ENCODE measurements around the gene GSTT2B. TPM values are rescaled to one million over a fixed set of nuclear protein-coding genes. Genes with fewer than 3 reads are reported as not detected.
"Not testable (repeated sequence)": the region's sequence is repeated elsewhere in the genome, so short reads cannot be mapped to it uniquely, and the experiment has no call there.

GSTT2B gene
- total RNA-seq, 1 experiment from 2014 or later, result 1.2 TPM

DNA sequence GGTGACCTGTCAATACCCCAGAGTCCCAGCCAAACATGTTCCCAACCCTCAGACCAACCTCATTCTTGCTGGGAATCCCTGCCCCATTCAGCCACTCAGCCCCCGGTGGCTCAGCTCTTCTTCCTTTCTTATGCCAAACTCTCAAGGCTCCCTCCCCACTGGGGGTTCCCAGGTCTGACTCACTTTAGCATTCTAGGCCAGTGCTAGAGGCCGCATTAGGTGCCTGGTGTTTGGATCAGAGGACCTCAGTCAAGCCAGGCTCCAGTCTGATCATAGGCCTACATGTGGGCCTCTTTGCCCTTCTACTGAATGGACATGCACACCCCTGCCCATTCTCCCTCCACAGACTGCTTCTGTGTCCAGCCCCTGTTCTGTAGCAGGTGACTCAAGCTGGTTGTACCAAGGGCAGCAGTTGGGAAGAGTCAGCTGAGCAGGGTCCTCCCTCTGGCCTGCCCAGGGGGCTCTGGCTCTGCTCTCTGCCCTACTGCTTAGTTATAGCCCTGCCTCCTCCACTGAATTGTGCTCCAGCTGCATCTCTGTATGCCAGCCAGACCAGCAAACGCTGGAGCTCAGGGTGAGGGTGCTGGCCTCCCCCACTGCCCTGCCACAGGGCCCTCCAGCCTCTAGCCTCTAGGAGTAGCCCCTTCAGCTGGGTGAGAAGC is 28.7 kb upstream of the GSTT2B start:
- DNase-seq (ENCODE audit: low read depth, low spot score); in situ Hi-C loops (cut with HindIII; ENCODE audit: low pct_unique_long_range_greater_than_20kb, low sequenced_read_pairs): not testable (repeated sequence)

DNA sequence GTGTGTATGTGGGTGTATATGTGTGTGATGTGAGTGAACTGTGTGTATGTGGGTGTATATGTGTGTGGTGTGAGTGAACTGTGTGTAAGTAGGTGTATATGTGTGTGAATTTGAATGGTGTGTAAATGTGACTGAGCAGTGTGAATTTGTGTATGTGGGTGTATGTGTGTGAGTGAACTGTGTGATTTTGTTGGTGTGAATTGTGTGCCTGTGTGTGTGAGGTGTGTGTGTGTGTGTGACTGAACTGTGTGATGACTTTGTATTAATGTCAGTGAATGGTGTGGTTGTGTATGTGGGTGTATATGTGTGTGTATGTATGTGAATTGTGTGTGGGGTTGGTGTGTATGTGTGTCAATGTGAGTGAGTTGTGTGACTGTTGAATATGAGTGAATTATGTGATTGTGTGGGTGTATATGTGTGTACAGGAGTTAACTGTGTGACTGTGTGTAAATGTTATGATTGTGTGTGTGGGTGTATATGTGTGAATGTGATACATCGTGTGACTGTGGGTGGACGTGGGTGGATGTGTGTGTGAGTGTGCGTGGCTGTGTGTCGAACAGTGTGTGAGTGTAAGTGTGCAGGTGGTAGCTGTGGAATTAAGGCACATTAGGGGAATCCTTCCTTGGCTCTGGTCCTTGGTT is 25.7 kb upstream of the GSTT2B start:
- in situ Hi-C loops (cut with HindIII; ENCODE audit: low pct_unique_long_range_greater_than_20kb, low sequenced_read_pairs); DNase-seq (ENCODE audit: low read depth, low spot score): not testable (repeated sequence)

DNA sequence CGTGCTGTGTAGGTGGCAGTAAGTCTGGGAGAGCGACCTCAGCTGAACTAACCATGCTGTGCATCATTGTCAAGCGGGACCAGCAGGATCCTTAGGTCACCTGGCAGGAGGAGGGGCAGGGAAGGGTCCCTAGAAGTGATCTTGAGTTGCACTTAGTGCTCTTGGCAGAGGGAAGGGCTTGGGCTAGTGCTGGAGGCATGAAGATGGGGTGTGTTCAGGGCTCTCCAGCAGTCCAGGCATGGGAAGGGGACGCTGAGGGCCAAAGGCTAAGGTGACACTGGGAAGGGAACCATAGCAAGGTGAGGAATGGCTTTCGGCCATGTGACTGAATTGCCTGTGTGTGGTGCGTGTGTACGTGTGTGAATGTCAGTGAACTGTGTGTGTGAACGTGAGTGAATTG is 25.1 kb upstream of the GSTT2B start:
- in situ Hi-C loops (cut with HindIII; ENCODE audit: low pct_unique_long_range_greater_than_20kb, low sequenced_read_pairs); DNase-seq (ENCODE audit: low read depth, low spot score): not testable (repeated sequence)

DNA sequence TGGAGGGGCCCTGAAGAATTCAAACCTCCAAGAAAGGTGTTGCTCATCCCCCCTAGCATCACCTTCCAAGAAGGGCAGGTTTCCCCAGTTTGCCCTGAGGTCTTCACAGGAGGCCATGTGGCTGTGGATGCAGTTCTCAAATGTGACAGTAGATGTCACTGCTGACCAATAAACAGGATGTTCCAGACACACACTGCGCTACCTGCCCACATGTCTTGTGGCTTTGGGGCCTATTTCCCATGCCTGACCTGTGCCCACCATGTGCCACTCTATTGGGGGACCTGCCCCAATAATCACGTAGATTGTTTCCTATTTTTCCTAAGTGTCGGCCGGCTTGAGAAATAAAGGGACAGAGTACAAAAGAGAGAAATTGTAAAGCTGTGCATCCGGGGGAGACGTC is 23.4 kb upstream of the GSTT2B start:
- in situ Hi-C loops (cut with HindIII; ENCODE audit: low pct_unique_long_range_greater_than_20kb, low sequenced_read_pairs), result no loop called here
- peak; percentile 35 for DNase-seq (ENCODE audit: low read depth, low spot score)

DNA sequence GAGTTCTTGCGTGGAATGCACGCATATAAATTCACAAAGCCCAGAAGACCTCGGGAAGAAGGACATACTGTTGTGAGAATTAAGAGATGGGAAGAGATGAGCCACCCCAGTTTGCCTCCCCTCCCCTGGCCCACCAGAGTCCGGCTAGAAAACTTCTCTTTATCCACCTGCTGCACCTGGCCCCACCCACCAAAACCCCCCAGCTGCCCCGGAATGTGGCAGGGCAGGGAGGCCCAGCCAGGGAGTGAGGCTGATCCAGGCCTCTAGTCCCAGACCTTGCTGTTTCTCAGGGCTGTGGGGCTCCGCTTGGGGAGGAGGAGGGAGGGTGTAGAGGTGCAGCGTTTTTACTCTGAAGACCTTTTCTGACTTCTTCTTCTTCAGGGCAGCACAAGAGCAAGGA is 19.6 kb upstream of the GSTT2B start:
- DNase-seq (ENCODE audit: low read depth, low spot score); in situ Hi-C loops (cut with HindIII; ENCODE audit: low pct_unique_long_range_greater_than_20kb, low sequenced_read_pairs): not testable (repeated sequence)

DNA sequence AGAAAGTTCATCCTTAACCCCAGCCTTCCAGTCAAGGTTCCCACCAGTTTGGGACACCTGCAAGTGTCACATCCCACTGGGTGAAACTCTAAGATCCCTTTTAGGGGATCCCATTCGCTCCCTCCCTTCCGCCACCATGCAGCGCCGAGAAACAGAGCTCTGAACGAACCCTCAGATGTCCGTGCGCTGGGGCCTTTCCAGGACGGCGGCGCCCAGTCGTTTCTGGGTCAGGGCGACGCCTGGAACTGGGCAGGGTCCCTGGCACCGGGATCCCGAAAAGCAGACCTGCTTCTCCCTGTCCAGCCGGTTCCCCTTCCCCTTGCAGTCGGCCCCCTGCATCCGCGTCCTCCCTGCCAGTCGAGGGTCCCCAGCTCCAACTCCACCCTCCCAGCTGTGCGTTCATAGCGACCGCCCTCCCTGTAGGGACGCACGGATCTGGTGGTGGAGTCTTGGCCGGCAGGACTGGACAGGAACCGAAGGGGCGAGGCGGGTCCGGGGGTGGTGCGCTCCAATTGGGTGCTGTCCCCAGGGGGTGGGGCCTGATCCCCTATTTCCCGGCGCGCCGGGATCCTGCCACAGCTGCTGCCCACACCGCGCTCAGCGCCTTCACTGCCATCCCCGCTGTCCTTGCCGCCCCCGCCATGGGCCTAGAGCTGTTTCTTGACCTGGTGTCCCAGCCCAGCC is 18.7 kb upstream of the GSTT2B start, which contains the start of gene GSTT2:
GSTT2 (plus strand) TSS at position 578 of the 684 bp plus-strand sequence.
- DNase-seq (ENCODE audit: low read depth, low spot score); in situ Hi-C loops (cut with HindIII; ENCODE audit: low pct_unique_long_range_greater_than_20kb, low sequenced_read_pairs): not testable (repeated sequence)

DNA sequence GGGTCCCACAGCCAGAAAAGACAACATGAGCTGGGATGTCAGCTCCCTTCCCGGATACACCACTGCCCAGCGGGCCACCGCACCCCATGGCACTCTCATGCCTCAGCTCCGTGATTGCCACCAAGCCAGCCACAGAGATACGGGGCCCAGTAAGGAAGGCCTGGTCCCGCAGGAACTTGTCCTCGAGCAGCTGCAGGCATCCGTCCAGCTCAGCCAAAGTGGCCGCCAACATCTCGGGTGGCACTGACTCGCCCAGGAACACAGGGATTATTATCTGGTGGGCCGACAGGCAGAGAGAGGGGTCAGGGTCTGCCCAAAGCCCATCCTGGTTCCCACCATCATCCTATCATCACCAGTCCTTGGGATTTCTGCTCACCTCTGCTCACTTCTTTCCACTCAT is 16.3 kb upstream of the GSTT2B start:
- DNase-seq (ENCODE audit: low read depth, low spot score); in situ Hi-C loops (cut with HindIII; ENCODE audit: low pct_unique_long_range_greater_than_20kb, low sequenced_read_pairs): not testable (repeated sequence)

DNA sequence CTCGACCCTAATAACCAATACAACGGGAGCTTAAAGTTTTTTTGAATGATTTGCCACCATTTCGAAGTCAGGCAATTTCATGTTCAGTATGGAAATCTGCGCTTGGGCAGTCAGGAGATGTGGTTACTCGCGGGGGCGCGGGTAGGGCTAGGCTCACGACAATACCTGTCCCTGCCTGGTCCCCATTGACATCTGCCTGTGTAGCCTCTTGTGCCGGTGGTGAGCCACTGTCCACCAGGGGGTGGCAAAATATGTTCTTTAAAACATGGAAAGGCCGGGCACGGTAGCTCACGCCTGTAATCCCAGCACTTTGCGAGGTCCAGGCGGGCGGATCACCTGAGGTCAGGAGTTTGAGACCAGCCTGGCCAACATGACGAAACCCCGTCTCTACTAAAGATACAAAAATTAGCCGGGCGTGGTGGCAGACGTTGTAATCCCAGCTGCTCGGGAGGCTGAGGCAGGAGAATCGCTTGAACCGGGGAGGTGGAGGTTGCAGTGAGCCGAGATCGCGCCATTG is 13.9 kb upstream of the GSTT2B start:
- DNase-seq (ENCODE audit: low read depth, low spot score); in situ Hi-C loops (cut with HindIII; ENCODE audit: low pct_unique_long_range_greater_than_20kb, low sequenced_read_pairs): not testable (repeated sequence)

DNA sequence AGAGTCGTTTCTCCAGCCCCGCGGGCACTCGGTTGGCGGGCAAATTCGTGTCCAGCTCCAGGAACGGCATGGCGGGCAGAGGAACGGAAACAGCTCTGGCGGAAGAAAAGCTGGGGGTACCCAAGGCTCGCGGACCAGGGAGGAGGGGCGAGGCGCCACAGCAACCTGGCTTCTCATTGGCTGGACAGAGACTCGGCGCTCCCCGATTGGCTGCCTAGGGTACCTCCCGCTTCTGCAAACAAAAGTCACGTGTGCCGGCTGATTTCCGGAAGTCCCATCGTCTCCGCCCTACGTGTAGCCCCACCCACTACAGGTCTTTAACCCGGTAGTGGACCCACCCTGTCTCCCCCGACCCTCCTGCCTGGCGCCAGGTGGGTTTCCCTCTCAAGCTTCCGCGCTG is 13.3 kb upstream of the GSTT2B start, which contains the start of gene DDT:
DDT (minus strand) TSS at position 97 of the 400 bp plus-strand sequence; CDS start at position 70, 27 bp downstream.
- in situ Hi-C loops (cut with HindIII; ENCODE audit: low pct_unique_long_range_greater_than_20kb, low sequenced_read_pairs); DNase-seq (ENCODE audit: low read depth, low spot score): not testable (repeated sequence)

DNA sequence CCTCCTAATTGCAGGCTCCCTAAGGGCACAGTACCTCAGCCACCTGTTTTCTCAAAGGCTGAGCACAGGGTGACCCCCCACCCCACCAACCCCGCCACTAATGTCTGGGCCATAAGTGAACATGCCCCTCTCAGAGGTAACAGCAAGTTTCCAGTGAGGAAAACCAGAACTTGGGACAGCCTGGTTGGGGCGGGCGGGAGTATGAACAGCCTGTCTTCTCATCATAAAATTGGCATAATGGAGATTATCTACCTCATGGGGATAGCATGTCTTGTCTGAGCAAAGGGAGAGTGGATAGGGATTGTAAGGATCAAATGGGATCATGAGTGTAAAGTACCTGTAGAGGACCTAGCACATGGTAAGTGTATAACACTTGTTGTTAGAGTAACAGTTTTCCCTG is 10.9 kb upstream of the GSTT2B start:
- DNase-seq (ENCODE audit: low read depth, low spot score); in situ Hi-C loops (cut with HindIII; ENCODE audit: low pct_unique_long_range_greater_than_20kb, low sequenced_read_pairs): not testable (repeated sequence)

DNA sequence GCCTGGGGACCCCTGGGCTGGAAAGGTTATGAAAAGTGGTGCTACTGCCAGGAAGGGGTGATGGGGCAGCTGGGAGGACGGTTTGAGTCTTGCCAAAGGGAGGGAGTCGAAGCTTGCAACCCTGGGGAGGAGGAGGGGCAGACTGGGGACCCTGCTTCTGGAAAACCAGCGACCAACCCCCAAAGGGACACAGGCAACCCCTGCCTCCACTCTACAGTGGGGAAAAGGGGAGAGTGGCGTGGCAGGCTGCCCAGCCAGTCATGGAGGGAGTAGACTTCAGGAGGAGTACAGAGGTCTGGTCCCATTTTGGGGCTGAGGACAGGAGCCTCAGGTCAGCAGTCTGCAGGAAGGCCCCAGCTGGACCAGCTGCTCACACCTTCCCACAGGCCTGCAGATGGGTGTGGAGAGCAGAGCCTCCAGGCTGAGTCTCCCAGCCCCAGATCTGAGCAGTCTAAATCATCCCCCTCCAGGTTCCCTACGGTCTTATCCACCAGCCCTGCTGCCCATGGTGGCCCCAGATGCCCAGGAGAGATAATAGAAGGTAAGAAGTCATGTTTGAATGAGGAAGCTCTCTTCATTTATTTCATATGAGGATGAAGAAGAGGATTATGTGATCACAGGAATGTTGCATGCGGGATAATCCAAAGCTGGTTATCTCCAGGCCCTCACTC is 10.0 kb upstream of the GSTT2B start:
- no peak for DNase-seq (ENCODE audit: low read depth, low spot score)
- in situ Hi-C loops (cut with HindIII; ENCODE audit: low pct_unique_long_range_greater_than_20kb, low sequenced_read_pairs), result no loop called here

DNA sequence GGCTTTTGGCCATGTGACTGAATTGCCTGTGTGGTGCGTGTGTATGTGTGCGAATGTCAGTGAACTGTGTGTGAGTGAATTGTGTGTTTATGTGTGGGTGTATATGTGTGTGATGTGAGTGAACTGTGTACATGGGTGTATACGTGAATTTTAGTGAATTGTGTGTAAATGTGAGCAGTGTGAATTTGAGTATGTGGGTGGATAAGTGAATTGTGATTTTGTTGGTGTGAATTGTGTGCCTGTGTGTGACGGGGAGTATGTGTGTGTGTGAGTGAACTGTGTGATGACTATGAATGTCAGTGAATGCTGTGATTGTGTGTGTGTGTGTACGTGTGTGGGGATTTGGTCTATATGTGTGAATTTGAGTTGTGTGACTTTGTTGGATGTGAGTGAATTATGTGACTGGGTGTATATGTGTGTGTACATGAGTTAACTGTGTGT is 9.2 kb upstream of the GSTT2B start:
- no peak for DNase-seq (ENCODE audit: low read depth, low spot score)
- in situ Hi-C loops (cut with HindIII; ENCODE audit: low pct_unique_long_range_greater_than_20kb, low sequenced_read_pairs), result no loop called here

DNA sequence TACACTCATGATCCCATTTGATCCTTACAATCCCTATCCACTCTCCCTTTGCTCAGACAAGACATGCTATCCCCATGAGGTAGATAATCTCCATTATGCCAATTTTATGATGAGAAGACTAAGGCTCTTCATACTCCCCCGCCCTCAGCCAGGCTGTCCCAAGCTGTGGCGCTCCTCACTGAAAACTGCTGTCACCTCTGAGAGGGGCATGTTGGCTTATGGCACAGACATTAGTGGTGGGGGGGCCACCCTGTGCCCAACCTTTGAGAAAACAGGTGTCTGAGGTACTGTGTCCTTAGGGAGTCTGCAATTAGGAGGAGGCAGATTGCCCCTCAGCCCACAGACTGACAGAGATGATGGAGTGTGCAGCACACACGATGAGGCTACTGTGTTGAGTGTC is 8.1 kb upstream of the GSTT2B start:
- DNase-seq (ENCODE audit: low read depth, low spot score), result no peak
- in situ Hi-C loops (cut with HindIII; ENCODE audit: low pct_unique_long_range_greater_than_20kb, low sequenced_read_pairs), result no loop called here

DNA sequence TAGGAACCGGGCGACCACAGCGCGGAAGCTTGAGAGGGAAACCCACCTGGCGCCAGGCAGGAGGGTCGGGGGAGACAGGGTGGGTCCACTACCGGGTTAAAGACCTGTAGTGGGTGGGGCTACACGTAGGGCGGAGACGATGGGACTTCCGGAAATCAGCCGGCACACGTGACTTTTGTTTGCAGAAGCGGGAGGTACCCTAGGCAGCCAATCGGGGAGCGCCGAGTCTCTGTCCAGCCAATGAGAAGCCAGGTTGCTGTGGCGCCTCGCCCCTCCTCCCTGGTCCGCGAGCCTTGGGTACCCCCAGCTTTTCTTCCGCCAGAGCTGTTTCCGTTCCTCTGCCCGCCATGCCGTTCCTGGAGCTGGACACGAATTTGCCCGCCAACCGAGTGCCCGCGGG is 5.6 kb upstream of the GSTT2B start, which contains the start of gene DDTL:
DDTL (plus strand) TSS at position 321 of the 400 bp plus-strand sequence; CDS start at position 348, 27 bp downstream.
- in situ Hi-C loops (cut with HindIII; ENCODE audit: low pct_unique_long_range_greater_than_20kb, low sequenced_read_pairs); DNase-seq (ENCODE audit: low read depth, low spot score): not testable (repeated sequence)

DNA sequence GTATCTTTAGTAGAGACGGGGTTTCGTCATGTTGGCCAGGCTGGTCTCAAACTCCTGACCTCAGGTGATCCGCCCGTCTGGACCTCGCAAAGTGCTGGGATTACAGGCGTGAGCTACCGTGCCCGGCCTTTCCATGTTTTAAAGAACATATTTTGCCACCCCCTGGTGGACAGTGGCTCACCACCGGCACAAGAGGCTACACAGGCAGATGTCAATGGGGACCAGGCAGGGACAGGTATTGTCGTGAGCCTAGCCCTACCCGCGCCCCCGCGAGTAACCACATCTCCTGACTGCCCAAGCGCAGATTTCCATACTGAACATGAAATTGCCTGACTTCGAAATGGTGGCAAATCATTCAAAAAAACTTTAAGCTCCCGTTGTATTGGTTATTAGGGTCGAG is 5.1 kb upstream of the GSTT2B start:
- in situ Hi-C loops (cut with HindIII; ENCODE audit: low pct_unique_long_range_greater_than_20kb, low sequenced_read_pairs); DNase-seq (ENCODE audit: low read depth, low spot score): not testable (repeated sequence)

DNA sequence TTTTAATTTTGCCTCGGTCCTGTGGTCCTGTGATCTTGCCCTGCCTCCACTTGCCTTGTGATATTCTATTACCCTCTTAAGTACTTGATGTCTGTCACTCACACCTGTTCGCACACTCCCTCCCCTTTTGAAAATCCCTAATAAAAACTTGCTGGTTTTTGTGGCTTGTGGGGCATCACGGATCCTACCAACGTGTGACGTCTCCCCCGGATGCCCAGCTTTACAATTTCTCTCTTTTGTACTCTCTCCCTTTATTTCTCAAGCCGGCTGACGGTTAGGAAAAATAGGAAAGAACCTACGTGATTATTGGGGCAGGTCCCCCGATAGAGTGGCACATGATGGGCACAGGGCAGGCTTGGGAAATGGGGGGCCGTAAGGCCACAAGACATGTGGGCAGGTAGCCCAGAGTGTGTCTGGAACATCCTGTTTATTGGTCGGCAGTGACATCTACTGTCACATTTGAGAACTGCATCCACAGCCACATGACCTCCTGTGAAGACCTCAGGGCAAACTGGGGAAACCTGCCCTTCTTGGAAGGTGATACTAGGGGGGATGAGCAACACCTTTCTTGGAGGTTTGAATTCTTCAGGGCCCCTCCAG is 4.6 kb downstream of the GSTT2B start:
- in situ Hi-C loops (cut with HindIII; ENCODE audit: low pct_unique_long_range_greater_than_20kb, low sequenced_read_pairs), result not testable (repeated sequence)
- DNase-seq (ENCODE audit: low read depth, low spot score), result peak; percentile 71

DNA sequence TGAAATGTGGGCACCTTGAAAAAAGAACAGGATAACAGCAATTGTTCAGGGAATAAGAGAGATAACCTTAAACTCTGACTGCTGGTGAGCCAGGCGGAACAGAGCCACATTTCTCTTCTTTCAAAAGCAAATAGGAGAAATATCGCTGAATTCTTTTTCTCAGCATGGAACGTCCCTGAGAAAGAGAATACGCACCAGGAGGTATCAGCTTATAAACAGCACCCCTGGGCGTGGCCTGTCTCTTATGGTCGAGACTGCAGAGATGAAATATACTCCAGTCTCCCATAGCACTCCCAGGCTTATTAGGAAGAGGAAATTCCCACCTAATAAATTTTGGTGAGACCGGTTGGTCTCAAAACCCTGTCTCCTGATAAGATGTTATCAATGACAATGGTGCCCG is 5.1 kb downstream of the GSTT2B start:
- DNase-seq (ENCODE audit: low read depth, low spot score); in situ Hi-C loops (cut with HindIII; ENCODE audit: low pct_unique_long_range_greater_than_20kb, low sequenced_read_pairs): not testable (repeated sequence)
